Glutamatergic neuron (in vitro differentiated cells): Measurements from ENCODE around the gene CRAT. TPM values are rescaled to one million over a fixed set of nuclear protein-coding genes. Genes with fewer than 3 reads are reported as not detected.

Source experiments
- DNase-seq: peaks from one replicate; pipeline ENCODE4 v3.0.0; 2022
- H3K27ac Mint-ChIP-seq: one replicate; pipeline ENCODE4 v1.8.0; 2020; ENCODE audit warnings: mild to moderate bottlenecking, mixed read lengths, inconsistent platforms; ENCODE audit not compliant: unreplicated experiment
- H3K27me3 Mint-ChIP-seq: one replicate; pipeline ENCODE4 v1.8.0; 2020; ENCODE audit warnings: mild to moderate bottlenecking, moderate library complexity, mixed read lengths, inconsistent platforms; ENCODE audit not compliant: unreplicated experiment
- H3K36me3 Mint-ChIP-seq: one replicate; pipeline ENCODE4 v1.8.0; 2020; ENCODE audit warnings: mild to moderate bottlenecking, mixed read lengths, inconsistent platforms; ENCODE audit not compliant: unreplicated experiment
- H3K4me1 Mint-ChIP-seq: one replicate; pipeline ENCODE4 v1.8.0; 2020; ENCODE audit warnings: mild to moderate bottlenecking, low read depth, mixed read lengths, inconsistent platforms; ENCODE audit not compliant: unreplicated experiment
- H3K4me3 Mint-ChIP-seq: one replicate; pipeline ENCODE4 v1.8.0; 2020; ENCODE audit warnings: mild to moderate bottlenecking, mixed read lengths, inconsistent platforms; ENCODE audit not compliant: unreplicated experiment
- H3K9me3 Mint-ChIP-seq: one replicate; pipeline ENCODE4 v1.8.0; 2020; ENCODE audit warnings: mild to moderate bottlenecking, moderate library complexity, mixed read lengths, inconsistent platforms; ENCODE audit not compliant: unreplicated experiment
- total RNA-seq: library from RNA; stranded (reverse); fragmentation: NEBNext Ultra II Directional; extraction: Animal tissue kit (Norgen Biotek cat#: 25700); gene quantifications from one replicate; pipeline ENCODE4 v1.2.1, GENCODE V29; 2021; ENCODE audit not compliant: unreplicated experiment
- TF ChIP-seq, protein P1 (sequence below): fragments of 200-600 bp; sonication (generic); IDR thresholded peaks from one replicate; pipeline ENCODE4 v1.5.0; 2021; ENCODE audit not compliant: partially characterized antibody, unreplicated experiment

Gene CRAT
- total RNA-seq, 1 donor from 2014 or later: 95.8 TPM

DNA sequence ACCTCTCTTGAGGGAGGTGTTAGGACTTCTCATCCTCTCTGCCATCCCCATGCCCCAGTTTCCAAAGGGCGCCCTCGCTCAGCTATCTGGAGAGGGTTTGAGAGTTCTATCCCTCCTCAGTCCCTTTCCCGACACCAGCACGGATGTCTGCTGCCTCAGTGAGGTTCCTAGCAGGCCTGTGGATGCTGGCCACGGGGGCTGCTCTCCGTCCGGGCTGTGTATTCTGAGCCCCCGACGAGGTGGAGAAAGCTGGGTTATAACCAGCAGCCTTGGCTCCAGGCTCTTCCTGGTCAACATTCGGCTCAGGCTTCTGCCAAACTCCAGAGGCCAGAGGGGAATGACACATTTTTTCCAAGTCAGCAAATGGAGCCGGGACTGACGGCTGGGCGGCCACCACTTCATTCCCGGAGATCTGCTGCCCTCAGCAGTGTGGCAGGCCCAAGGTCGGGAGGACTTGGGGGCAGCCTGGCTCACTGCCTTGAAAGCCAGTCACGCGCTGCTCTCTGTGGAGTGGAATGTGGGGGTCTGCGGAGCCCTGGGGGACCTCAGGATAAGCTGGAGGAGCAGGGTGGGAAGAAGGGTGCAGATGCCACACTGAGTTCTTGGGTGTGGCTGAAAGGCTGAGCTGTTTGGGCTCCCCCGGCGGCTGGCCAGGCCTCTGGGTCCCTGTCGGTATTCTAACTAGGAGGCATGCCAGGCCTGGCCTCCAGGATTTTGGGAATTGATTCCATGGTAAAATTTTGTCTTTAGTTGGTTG, 28.1 kb upstream of the CRAT start:
- TF ChIP-seq, protein P1, sequence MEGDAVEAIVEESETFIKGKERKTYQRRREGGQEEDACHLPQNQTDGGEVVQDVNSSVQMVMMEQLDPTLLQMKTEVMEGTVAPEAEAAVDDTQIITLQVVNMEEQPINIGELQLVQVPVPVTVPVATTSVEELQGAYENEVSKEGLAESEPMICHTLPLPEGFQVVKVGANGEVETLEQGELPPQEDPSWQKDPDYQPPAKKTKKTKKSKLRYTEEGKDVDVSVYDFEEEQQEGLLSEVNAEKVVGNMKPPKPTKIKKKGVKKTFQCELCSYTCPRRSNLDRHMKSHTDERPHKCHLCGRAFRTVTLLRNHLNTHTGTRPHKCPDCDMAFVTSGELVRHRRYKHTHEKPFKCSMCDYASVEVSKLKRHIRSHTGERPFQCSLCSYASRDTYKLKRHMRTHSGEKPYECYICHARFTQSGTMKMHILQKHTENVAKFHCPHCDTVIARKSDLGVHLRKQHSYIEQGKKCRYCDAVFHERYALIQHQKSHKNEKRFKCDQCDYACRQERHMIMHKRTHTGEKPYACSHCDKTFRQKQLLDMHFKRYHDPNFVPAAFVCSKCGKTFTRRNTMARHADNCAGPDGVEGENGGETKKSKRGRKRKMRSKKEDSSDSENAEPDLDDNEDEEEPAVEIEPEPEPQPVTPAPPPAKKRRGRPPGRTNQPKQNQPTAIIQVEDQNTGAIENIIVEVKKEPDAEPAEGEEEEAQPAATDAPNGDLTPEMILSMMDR: no peak
- Mint-ChIP-seq H3K4me3 (peak overlapping the region; percentile 79), H3K9me3 (peaks cover 13% of the 10 kb centered on the region), H3K4me1 (peaks cover 49% of the 10 kb centered on the region), H3K27me3 (peaks cover 12% of the 10 kb centered on the region), H3K27ac (peak overlapping the region; percentile 96), H3K36me3 (no peaks in the 10 kb centered on the region)
- DNase-seq: no peak

DNA sequence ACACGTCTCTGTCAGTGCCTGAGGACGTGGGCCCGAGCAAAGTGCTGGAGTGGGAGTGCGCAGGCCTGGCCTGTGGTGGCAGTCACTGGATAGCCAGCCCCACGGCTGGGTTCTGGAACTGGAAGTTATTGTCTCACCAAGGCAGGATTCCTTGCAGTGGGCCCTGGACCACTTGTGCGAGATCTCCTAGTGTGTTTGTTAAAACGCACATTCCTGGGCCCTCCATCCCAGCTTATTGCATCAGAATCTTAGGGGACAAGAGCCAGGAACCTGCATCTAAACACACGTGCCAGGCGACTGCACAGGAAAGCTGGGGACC, 27.5 kb upstream of the CRAT start:
- H3K4me1 Mint-ChIP-seq: peaks cover 50% of the 10 kb centered on the region

DNA sequence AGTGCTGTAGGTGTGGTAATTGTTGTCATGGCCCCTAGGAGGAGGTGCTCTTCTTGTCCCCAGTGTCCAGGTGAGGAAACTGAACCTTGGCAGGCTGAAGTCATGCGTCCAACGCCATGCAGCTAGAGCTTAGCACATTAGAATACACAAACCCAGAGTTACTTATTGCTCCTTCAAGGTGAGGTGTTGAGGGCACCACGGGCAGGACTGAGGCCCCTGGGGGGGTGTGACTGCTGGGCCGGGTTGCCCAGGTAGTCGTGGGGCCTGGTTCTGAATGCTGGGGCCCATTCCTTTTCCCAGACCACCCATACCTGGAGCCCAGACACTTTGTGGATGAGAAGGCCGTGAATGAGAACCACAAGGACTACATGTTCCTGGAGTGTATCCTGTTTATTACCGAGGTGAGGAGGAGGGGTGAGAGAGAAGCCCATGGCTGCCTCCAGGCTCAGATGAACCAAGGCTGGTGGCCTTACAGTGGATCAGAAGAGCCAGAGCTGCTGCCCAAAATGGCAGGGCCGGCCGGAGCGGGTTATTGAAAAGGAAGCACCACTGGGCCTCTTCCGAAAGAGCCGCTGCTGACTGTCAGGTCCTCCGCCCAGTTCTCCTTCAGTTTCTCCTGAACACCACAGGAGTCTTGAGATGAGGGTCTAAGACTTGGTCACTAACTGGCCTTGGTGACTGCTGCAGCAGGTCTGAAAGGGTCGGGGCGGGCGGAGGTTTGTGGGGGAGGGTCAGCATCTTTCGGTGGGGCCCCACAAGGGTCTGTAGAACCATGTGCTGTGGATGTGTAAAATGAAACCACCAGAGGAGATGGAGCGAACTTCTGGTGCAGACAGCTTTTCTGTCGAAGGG, 26.9 kb upstream of the CRAT start:
- Mint-ChIP-seq H3K27ac (peak overlapping the region; percentile 76), H3K27me3 (peaks cover 12% of the 10 kb centered on the region), H3K36me3 (no peaks in the 10 kb centered on the region), H3K4me1 (peaks cover 45% of the 10 kb centered on the region), H3K9me3 (peaks cover 13% of the 10 kb centered on the region), H3K4me3 (peak overlapping the region; percentile 42)
- no peak for DNase-seq
- TF ChIP-seq, protein P1: no peak

More for the DNA sequence above, 27.5 kb upstream of the CRAT start:
- H3K27ac Mint-ChIP-seq: peak overlapping the region; percentile 72
- peak overlapping the region; percentile 42 for H3K4me3 Mint-ChIP-seq
- H3K27me3 Mint-ChIP-seq: peaks cover 12% of the 10 kb centered on the region
- TF ChIP-seq, protein P1: no peak
- H3K36me3 Mint-ChIP-seq: no peaks in the 10 kb centered on the region
- H3K9me3 Mint-ChIP-seq: peaks cover 13% of the 10 kb centered on the region
- no peak for DNase-seq

DNA sequence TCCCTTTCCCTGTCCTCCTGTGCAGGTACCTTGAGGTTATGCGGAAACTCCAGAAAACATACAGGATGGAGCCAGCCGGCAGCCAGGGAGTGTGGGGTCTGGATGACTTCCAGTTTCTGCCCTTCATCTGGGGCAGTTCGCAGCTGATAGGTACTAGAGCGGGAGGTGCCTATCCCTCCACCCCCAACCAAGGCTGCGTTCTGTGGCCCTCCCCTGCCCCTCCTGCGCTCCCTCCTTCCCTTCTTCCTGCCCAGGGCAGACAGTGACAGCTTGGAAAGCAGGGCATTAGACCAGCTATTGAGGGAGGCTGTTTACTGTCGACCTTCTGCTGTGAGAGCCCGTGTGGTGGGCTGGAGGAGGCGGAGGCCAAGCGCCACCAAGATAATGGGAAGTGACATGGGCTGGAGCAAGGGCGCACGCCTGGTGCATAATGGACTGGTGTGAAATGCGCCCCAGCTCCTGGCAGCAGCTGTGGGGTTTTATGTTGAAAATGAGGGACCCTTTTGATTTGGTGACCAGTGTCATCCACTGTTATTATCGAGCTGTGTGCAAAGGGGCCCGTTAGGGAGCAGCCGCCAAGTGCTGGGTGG, 25.9 kb upstream of the CRAT start:
- Mint-ChIP-seq H3K4me3 (no peak overlapping the region), H3K9me3 (peaks cover 13% of the 10 kb centered on the region), H3K4me1 (peaks cover 38% of the 10 kb centered on the region), H3K36me3 (no peaks in the 10 kb centered on the region), H3K27me3 (peaks cover 10% of the 10 kb centered on the region), H3K27ac (peak overlapping the region; percentile 55)
- no peak for DNase-seq
- TF ChIP-seq, protein P1: no peak
